Activated naive CD8-positive, alpha-beta T cell treated with anti-CD3 and anti-CD28 coated beads for 36 hours (primary cell): ENCODE results near the gene RASAL1. TPM values are rescaled to one million over a fixed set of nuclear protein-coding genes. Genes with fewer than 3 reads are reported as not detected.

Source experiments
- DNase-seq: peaks from one replicate; pipeline ENCODE4 v3.0.0; 2021
- H3K27ac Mint-ChIP-seq: one replicate; pipeline ENCODE4 v1.8.0; 2022; ENCODE audit warnings: mild to moderate bottlenecking, moderate library complexity, mixed read lengths
- H3K27me3 Mint-ChIP-seq: one replicate; pipeline ENCODE4 v1.8.0; 2022; ENCODE audit warnings: mild to moderate bottlenecking, mixed read lengths
- H3K36me3 Mint-ChIP-seq: one replicate; pipeline ENCODE4 v1.8.0; 2021; ENCODE audit warnings: mild to moderate bottlenecking, mixed read lengths
- H3K4me1 Mint-ChIP-seq: one replicate; pipeline ENCODE4 v1.8.0; 2021; ENCODE audit warnings: mixed read lengths
- H3K4me3 Mint-ChIP-seq: one replicate; pipeline ENCODE4 v1.8.0; 2022; ENCODE audit warnings: mild to moderate bottlenecking, moderate library complexity, mixed read lengths
- H3K9me3 Mint-ChIP-seq: one replicate; pipeline ENCODE4 v1.8.0; 2022; ENCODE audit warnings: mixed read lengths
- total RNA-seq, 2 experiments: library from RNA; stranded (reverse); gene quantifications; one replicate each; pipeline ENCODE4 v1.2.3, GENCODE V29; 2021

The RASAL1 gene
- total RNA-seq, 2 experiments from 2014 or later: 1.3 to 1.9 TPM

DNA sequence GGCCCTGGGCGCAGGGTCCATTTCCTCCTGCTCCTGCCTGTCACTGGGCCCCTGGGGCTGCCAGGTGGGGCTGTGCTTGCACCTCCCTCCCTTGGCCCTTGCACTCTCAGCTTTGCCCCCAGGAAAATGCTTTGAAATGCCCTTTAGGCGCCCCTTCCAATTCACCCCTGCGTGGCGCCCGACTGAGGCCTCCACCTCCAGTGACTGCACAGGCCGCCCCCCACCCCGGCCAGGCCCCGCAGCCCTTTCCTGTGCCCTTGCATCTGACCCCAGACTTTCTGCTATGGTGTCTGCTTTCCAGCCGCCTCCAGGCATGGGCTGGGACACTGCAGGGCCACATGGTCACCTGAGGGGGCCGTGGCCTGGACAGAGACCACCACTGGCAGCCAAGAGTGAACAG is 32.3 kb upstream of the RASAL1 start:
- Mint-ChIP-seq H3K27ac (no peak overlapping the region), H3K27me3 (no peaks in the 10 kb centered on the region), H3K36me3 (peaks cover 24% of the 10 kb centered on the region)

DNA sequence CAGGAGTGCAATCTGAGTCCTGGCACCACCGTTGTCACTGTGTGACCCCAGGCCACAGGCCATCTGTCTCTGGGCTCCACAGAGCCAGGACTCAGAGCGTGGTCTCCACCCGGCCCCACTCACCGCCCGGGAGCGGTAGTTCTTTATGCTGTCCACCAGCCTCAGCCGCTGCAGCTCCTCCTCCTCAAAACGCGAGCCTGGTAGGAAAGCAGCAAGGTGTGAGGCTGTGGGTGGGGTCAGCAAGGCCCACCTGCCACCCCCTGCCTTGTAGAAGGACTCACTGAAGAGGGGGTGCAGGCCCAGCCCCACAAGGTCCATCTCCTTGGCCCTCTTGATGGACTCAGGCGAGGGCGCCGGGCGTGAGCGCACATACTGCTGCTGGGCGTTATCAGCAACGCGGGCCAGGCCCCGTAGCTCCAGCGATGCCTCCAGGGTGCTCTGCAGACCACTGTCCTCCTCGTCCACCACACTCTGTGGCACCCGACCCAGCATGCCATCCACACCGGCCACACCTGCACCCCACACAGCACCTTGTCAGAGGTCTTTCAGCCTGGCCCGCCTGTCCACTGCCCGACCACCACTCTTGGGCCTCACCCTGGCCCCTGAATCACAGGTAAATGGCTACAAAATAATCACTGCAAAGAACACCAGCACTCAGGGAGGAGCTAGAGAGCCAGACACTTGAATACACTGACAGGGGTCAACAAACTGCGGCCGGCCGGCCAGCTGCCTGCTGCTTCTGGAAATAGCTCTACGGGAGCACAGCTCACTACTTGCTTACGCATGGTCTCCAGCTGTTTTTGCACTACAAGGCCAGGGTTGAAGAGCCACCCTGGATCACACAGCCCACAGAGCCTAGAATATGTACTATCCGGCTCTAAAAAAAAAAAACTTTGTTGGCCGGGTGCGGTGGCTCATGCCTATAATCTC is 30.2 kb upstream of the RASAL1 start:
- Mint-ChIP-seq H3K4me3 (no peak overlapping the region), H3K36me3 (peaks cover 17% of the 10 kb centered on the region), H3K27me3 (no peaks in the 10 kb centered on the region), H3K9me3 (no peaks in the 10 kb centered on the region), H3K27ac (no peak overlapping the region), H3K4me1 (no peaks in the 10 kb centered on the region)
- DNase-seq: no peak

More for the DNA sequence above, 32.3 kb upstream of the RASAL1 start:
- DNase-seq: no peak
- Mint-ChIP-seq H3K4me3 (no peak overlapping the region), H3K9me3 (no peaks in the 10 kb centered on the region), H3K4me1 (no peaks in the 10 kb centered on the region)

DNA sequence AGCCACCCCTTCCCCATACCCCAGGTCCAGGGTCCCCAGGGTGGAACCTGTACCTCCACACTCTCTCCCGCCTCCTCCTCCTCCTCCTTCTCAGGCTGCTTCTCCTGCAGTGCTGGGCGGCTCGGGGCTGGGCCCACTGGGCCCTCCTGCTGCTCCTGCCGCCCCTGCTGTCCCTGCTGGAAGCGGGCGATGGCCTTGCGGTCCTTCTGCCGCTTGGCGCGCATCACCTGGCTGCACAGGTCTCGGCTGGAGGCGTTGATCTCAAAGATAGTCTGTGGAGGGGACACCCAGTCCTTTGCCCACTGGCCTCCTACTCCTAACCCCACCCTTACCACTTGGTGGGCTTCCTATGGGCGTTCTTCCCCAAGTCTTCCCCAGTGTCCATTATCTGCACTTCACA is 28.5 kb upstream of the RASAL1 start:
- peaks cover 15% of the 10 kb centered on the region for H3K36me3 Mint-ChIP-seq
- no peaks in the 10 kb centered on the region for H3K9me3 Mint-ChIP-seq

DNA sequence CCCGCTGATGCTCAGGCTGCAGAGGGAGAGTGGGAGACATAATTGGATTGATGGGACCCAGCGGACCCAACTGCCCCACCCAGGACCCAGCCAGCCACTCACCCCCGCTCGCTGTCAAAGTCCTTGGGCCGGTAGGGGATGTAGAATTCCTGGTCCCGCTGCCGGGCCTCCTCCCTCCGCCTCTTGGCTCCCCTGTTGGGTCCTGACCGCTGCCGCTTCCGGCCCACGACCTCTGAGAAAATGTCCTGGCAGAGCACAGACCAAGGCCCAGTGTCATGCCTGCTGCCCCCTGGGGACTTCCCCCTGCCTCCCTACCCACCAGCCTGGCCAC is 27.4 kb upstream of the RASAL1 start:
- H3K9me3 Mint-ChIP-seq: no peaks in the 10 kb centered on the region
- no peaks in the 10 kb centered on the region for H3K4me1 Mint-ChIP-seq
- no peak for DNase-seq
- H3K27me3 Mint-ChIP-seq: no peaks in the 10 kb centered on the region
- H3K36me3 Mint-ChIP-seq: peaks cover 15% of the 10 kb centered on the region
- no peak overlapping the region for H3K27ac Mint-ChIP-seq
- no peak overlapping the region for H3K4me3 Mint-ChIP-seq

More for the DNA sequence above, 28.5 kb upstream of the RASAL1 start:
- Mint-ChIP-seq H3K4me1 (no peaks in the 10 kb centered on the region), H3K4me3 (no peak overlapping the region), H3K27ac (no peak overlapping the region), H3K27me3 (no peaks in the 10 kb centered on the region)
- DNase-seq: no peak

DNA sequence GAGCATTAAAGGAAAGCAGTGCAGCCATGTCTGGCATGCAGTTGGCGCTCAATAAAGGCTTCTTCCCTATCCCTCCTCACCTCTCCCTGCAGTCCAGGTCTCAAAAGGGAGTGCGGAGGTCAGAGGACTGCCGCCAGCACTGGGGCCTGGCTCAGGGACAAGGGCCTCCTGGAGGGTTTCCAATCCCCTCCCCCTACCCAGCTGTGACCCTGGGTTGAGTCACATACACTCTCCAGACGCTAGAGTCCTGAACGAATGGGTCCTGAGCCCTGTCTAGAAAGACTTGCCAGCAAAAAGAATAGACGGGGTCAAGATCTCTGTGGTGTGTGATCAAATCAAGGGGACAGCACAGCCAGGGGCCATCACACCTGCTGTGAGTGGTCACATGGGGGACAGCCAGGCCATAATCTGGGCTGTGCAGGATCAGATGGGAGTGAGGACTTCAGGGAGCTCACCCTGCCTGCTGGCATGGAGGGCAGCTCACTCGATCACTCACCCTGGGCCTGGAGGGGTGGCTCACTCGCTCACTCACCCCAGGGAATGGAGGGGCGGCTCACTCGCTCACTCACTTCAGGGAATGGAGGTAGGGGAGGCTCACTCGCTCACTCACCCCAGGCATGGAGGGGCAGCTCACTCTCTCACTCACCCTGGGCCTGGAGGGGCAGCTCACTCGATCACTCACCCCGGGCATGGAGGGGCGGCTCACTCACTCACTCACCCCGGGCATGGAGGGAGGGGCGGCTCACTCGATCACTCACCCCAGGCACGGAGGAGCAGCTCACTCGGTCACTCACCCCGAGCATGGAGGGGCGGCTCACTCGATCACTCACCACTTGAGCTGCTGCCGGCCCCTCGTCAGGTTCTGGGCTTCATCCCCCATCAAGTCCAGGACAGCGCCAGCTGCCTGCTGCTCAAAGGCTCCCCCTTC is 26.8 kb upstream of the RASAL1 start:
- Mint-ChIP-seq H3K27me3 (no peaks in the 10 kb centered on the region), H3K27ac (no peak overlapping the region), H3K4me1 (no peaks in the 10 kb centered on the region), H3K9me3 (no peaks in the 10 kb centered on the region), H3K36me3 (peaks cover 19% of the 10 kb centered on the region), H3K4me3 (no peak overlapping the region)
- no peak for DNase-seq

- Mint-ChIP-seq H3K27me3 (no peaks in the 10 kb centered on the region), H3K27ac (no peak overlapping the region), H3K4me1 (peaks cover 6% of the 10 kb centered on the region), H3K36me3 (peaks cover 20% of the 10 kb centered on the region), H3K9me3 (no peaks in the 10 kb centered on the region), H3K4me3 (no peak overlapping the region)
- DNase-seq: peak; percentile 35
Observed at GRCh38 chr12:113161415-113162016, 26.0 kb upstream of the RASAL1 start.

GRCh38 chr12:113159937-113160336 is 24.4 kb upstream of the RASAL1 start:
- H3K4me3 Mint-ChIP-seq: no peak overlapping the region
- peaks cover 5% of the 10 kb centered on the region for H3K27me3 Mint-ChIP-seq
- no peak for DNase-seq
- H3K36me3 Mint-ChIP-seq: peaks cover 16% of the 10 kb centered on the region
- H3K27ac Mint-ChIP-seq: no peak overlapping the region
- no peaks in the 10 kb centered on the region for H3K9me3 Mint-ChIP-seq
- peaks cover 9% of the 10 kb centered on the region for H3K4me1 Mint-ChIP-seq

DNA sequence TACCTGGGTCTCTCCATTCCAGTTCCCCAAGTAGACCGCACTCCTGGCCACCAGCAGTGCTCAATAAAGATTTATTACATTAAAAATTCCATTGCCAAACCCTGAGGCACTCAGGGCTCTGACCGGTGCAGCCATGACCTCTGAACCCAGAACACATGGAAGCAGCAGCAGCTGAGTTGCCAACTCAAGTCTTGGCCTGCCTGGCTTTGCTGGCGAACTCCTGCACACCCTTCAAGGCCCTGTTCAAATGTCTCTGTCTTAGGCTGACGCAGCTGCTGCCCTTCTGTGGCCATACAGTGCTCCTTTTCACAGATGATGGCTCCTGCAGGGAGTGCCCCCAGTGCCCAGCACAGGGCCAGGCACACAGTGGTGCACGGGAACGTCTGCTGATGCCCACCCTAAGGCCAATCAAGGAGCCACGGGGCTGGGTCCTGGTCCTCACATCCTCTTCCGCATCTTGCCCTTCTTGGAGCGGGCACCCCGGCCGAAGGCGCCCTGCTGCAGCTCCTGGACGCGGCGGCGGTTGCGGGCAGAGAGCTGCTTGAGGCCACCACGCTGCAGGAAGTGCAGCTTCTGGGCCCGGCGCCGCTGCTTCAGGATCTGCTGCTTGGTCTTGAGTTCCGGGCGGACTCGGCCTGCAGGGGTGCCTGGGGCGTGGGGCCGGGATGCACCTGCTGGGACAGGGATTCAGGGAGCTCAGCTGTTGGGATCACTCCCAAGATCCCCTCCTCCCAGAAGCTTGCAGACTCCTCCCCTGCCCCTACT is 23.1 kb upstream of the RASAL1 start:
- Mint-ChIP-seq H3K36me3 (peaks cover 15% of the 10 kb centered on the region), H3K4me1 (peaks cover 12% of the 10 kb centered on the region), H3K27ac (no peak overlapping the region), H3K27me3 (peaks cover 10% of the 10 kb centered on the region), H3K9me3 (no peaks in the 10 kb centered on the region), H3K4me3 (no peak overlapping the region)
- DNase-seq: no peak

- H3K4me3 Mint-ChIP-seq: no peak overlapping the region
Observed at GRCh38 chr12:113157218-113157859, 21.8 kb upstream of the RASAL1 start.

DNA sequence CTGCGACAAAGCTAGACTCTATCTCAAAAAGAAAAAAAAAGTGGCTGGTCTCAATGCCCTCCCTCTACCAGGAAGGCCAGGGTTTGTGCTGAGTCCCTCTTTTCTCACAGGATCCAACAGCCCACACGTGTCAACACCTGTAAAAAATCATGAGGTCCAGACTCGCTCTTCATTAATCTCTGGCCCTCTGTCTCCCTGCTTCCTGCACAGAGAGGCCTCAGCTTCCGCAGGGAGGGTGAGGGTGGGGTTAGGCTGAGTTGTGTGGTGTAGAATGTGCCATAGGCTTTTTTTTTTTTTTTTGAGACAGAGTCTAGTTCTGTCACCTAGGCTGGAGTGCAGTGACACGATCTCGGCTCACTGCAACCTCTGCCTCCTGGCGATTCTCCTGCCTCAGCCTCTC is 20.1 kb upstream of the RASAL1 start:
- Mint-ChIP-seq H3K27me3 (peaks cover 24% of the 10 kb centered on the region), H3K36me3 (peaks cover 6% of the 10 kb centered on the region), H3K4me1 (peaks cover 20% of the 10 kb centered on the region), H3K9me3 (no peaks in the 10 kb centered on the region), H3K27ac (no peak overlapping the region), H3K4me3 (peak overlapping the region; percentile 18)
- no peak for DNase-seq

More at GRCh38 chr12:113157218-113157859, 21.8 kb upstream of the RASAL1 start:
- Mint-ChIP-seq H3K9me3 (no peaks in the 10 kb centered on the region), H3K27me3 (peaks cover 16% of the 10 kb centered on the region), H3K36me3 (peaks cover 11% of the 10 kb centered on the region), H3K4me1 (peaks cover 15% of the 10 kb centered on the region), H3K27ac (no peak overlapping the region)
- DNase-seq: no peak

DNA sequence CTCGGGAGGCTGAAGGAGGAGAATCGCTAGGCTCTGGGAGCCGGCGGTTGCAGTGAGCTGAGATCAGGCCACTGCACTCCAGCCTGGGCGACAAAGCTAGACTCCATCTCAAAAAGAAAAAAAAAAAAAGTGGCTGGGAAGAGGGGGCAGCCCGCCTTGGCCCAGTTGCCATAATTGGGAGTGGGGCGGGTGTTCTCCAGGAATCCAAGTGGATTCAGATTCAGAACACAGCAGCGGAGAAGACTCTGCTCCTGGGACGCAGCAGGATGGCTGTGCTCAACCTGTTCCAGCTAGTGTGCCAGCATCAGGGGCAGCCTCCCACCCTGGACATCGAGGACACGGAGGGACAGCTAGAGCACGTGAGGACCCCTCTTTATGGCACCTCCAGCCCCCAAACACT is 19.5 kb upstream of the RASAL1 start:
- Mint-ChIP-seq H3K27ac (no peak overlapping the region), H3K4me3 (no peak overlapping the region), H3K4me1 (peaks cover 20% of the 10 kb centered on the region), H3K9me3 (no peaks in the 10 kb centered on the region), H3K36me3 (peaks cover 6% of the 10 kb centered on the region), H3K27me3 (peaks cover 30% of the 10 kb centered on the region)
- no peak for DNase-seq

DNA sequence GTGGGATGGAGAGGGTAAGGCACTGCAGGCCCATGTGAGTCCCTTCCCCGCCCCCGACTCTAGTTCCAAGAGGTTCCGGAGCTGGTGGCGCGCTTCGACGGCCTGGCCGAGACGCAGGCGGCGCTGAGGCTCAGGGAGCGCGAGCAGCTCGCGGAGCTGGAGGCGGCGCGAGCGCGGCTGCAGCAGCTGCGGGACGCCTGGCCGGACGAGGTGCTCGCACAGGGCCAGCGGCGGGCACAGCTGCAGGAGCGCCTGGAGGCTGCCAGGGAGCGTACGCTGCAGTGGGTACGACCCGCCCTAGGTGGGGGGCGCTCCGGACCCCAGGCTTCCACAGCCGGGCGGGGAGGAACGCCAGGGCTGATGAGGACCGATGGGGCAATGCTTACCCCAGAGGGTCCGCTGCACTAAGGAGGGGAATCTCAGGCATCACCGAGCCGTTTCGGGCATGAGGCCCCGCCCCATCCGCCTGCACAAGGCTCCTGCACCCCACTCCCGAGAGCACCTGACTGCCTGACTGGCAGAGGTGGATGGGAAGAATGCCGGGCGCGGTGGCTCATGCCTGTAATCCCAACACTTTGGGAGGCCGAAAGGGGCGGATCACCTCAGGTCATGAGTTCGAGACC is 18.9 kb upstream of the RASAL1 start:
- Mint-ChIP-seq H3K36me3 (peaks cover 6% of the 10 kb centered on the region), H3K4me3 (peak overlapping the region; percentile 45), H3K9me3 (no peaks in the 10 kb centered on the region), H3K4me1 (peaks cover 20% of the 10 kb centered on the region), H3K27ac (no peak overlapping the region), H3K27me3 (peaks cover 30% of the 10 kb centered on the region)
- peak; percentile 38 for DNase-seq

- no peaks in the 10 kb centered on the region for H3K9me3 Mint-ChIP-seq
- peak overlapping the region; percentile 71 for H3K4me3 Mint-ChIP-seq
- H3K27me3 Mint-ChIP-seq: peaks cover 30% of the 10 kb centered on the region
- DNase-seq: peak; percentile 68
- H3K4me1 Mint-ChIP-seq: peaks cover 20% of the 10 kb centered on the region
- peaks cover 5% of the 10 kb centered on the region for H3K36me3 Mint-ChIP-seq
- no peak overlapping the region for H3K27ac Mint-ChIP-seq
Observed at GRCh38 chr12:113152835-113153814, 17.6 kb upstream of the RASAL1 start.
